Ascending aorta (tissue), 2 donors: ENCODE results near the gene FAHD1. TPM values are rescaled to one million over a fixed set of nuclear protein-coding genes. Genes with fewer than 3 reads are reported as not detected.

Source experiments
- DNase-seq, 2 donors: peaks; one replicate each; pipeline ENCODE4 v3.0.0-alpha.2; 2019; ENCODE audit warnings: low spot score in 2 of 2
- H3K27ac ChIP-seq, 2 donors: fragments of 200-600 bp; sonication (generic); one replicate each; pipeline ENCODE4 v1.5.1; 2016 to 2017; ENCODE audit warnings: mild to moderate bottlenecking in 1 of 2
- H3K27me3 ChIP-seq: fragments of 200-600 bp; sonication (generic); one replicate; pipeline ENCODE4 v1.5.1; 2017
- H3K36me3 ChIP-seq, 2 donors: fragments of 200-600 bp; sonication (generic); one replicate each; pipeline ENCODE4 v1.5.1; 2016
- H3K4me1 ChIP-seq, 2 donors: fragments of 200-600 bp; sonication (generic); one replicate each; pipeline ENCODE4 v1.5.1; 2016 to 2017; ENCODE audit warnings: mild to moderate bottlenecking in 1 of 2
- H3K4me3 ChIP-seq, 2 donors: fragments of 200-600 bp; sonication (generic); one replicate each; pipeline ENCODE4 v1.5.1; 2016 to 2017; ENCODE audit warnings: mild to moderate bottlenecking in 1 of 2
- H3K9me3 ChIP-seq, 2 donors: fragments of 200-600 bp; sonication (generic); one replicate each; pipeline ENCODE4 v1.5.1; 2016
- CTCF ChIP-seq, 3 experiments: fragments of 200-600 bp in 2 of 3; fragments of 450-650 bp in 1 of 3; sonication (generic) in 2 of 3; IDR thresholded peaks; one replicate each; pipeline ENCODE4 v1.5.1; 2016 to 2019; ENCODE audit warnings: antibody characterized with exemption in 3 of 3, mild to moderate bottlenecking in 1 of 3, moderate library complexity in 1 of 3
- intact Hi-C: fragments of 100-400 bp; cut with DNase I; formaldehyde crosslinking; loops from one replicate; pipeline ENCODE4 v1.15.1; 2023
- total RNA-seq: library from RNA; depleted of rRNA; stranded (reverse); fragments of >200 nt; gene quantifications from one replicate; pipeline ENCODE4 v1.1.0, GENCODE V29; 2016

The FAHD1 gene
- total RNA-seq, 1 donor from 2014 or later = 233 TPM

GRCh38 chr16:1790611-1791255, 36.3 kb upstream of the FAHD1 start:
- H3K4me1 ChIP-seq = no peaks in the 10 kb centered on the region
- intact Hi-C loops = no loop called here
- TF ChIP-seq CTCF (IDR thresholded peaks at IDR 0.05) = no peak
- H3K27me3 ChIP-seq = no peaks in the 10 kb centered on the region
- peak in 1 of 2 donors; percentile 59 for DNase-seq
- peaks cover 37 to 48% of the 10 kb centered on the region in 2 donors for H3K36me3 ChIP-seq
- no peak overlapping the region for H3K4me3 ChIP-seq
- no peaks in the 10 kb centered on the region for H3K9me3 ChIP-seq
- no peak overlapping the region for H3K27ac ChIP-seq

GRCh38 chr16:1791256-1791942, 35.6 kb upstream of the FAHD1 start:
- TF ChIP-seq CTCF (IDR thresholded peaks at IDR 0.05) = no peak
- intact Hi-C loops = no loop called here
- Histone ChIP-seq H3K4me3 (no peak overlapping the region), H3K4me1 (no peaks in the 10 kb centered on the region), H3K27me3 (no peaks in the 10 kb centered on the region), H3K27ac (no peak overlapping the region), H3K36me3 (peaks cover 37 to 41% of the 10 kb centered on the region in 2 donors), H3K9me3 (no peaks in the 10 kb centered on the region)
- no peak for DNase-seq

GRCh38 chr16:1791943-1792812, 34.8 kb upstream of the FAHD1 start:
- intact Hi-C loops = no loop called here
- DNase-seq = no peak
- H3K36me3 ChIP-seq = peaks cover 31 to 33% of the 10 kb centered on the region in 2 donors

GRCh38 chr16:1792836-1793577, 34.0 kb upstream of the FAHD1 start:
- peaks cover 0 to 6% of the 10 kb centered on the region in 2 donors for H3K9me3 ChIP-seq
- no peaks in the 10 kb centered on the region for H3K27me3 ChIP-seq
- no peak overlapping the region for H3K27ac ChIP-seq
- no peak for DNase-seq
- intact Hi-C loops = no loop called here
- no peak for TF ChIP-seq CTCF (IDR thresholded peaks at IDR 0.05)
- peaks cover 23 to 25% of the 10 kb centered on the region in 2 donors for H3K36me3 ChIP-seq
- H3K4me3 ChIP-seq = no peak overlapping the region
- H3K4me1 ChIP-seq = no peaks in the 10 kb centered on the region

More at GRCh38 chr16:1791943-1792812, 34.8 kb upstream of the FAHD1 start:
- no peak overlapping the region for H3K27ac ChIP-seq
- TF ChIP-seq CTCF (IDR thresholded peaks at IDR 0.05) = no peak
- no peaks in the 10 kb centered on the region for H3K9me3 ChIP-seq
- no peaks in the 10 kb centered on the region for H3K27me3 ChIP-seq
- no peak overlapping the region for H3K4me3 ChIP-seq
- no peaks in the 10 kb centered on the region for H3K4me1 ChIP-seq

- TF ChIP-seq CTCF (IDR thresholded peaks at IDR 0.05) = no peak
- peaks cover 16 to 18% of the 10 kb centered on the region in 2 donors for H3K36me3 ChIP-seq
- no peak within 1 kb of the TSS for H3K4me3 ChIP-seq
- H3K9me3 ChIP-seq = peaks cover 0 to 6% of the 10 kb centered on the region in 2 donors
- intact Hi-C loops = no loop called here
- DNase-seq = no peak
- no peaks in the 10 kb centered on the region for H3K27me3 ChIP-seq
- H3K27ac ChIP-seq = no peak within 1 kb of the TSS
- H3K4me1 ChIP-seq = no peaks in the 10 kb centered on the region
Measured at GRCh38 chr16:1793578-1794220, 33.3 kb upstream of the FAHD1 start, which contains the start of gene IGFALS. Gene IGFALS, minus strand, starts transcription at chr16:1793705. Its CDS starts 53 bp downstream, at chr16:1793652.
